Measurements from ENCODE around the gene HNF1B.
A peak's percentile ranks its signal among the peaks of the same experiment; 100 is the strongest.
"Not testable (repeated sequence)": the region's sequence is repeated elsewhere in the genome, so short reads cannot be mapped to it uniquely, and the experiment has no call there.

Gene HNF1B

GRCh38 chr17:37702598-37702997 is 42.3 kb downstream of the HNF1B start:
- peak; percentile 61 for DNase-seq (ENCODE audit: low read depth)

GRCh38 chr17:37701496-37701898 is 43.4 kb downstream of the HNF1B start:
- no peak for DNase-seq (ENCODE audit: low read depth)

GRCh38 chr17:37700881-37701280 is 44.0 kb downstream of the HNF1B start:
- DNase-seq (ENCODE audit: low read depth), result no peak

GRCh38 chr17:37699285-37699973 is 45.4 kb downstream of the HNF1B start:
- no peak for DNase-seq (ENCODE audit: low read depth)

- no peak for DNase-seq (ENCODE audit: low read depth)
Observed at GRCh38 chr17:37698911-37699255, 46.0 kb downstream of the HNF1B start.

GRCh38 chr17:37698132-37698910 is 46.5 kb downstream of the HNF1B start:
- peak; percentile 63 for DNase-seq (ENCODE audit: low read depth)

GRCh38 chr17:37697381-37697780 is 47.5 kb downstream of the HNF1B start:
- DNase-seq (ENCODE audit: low read depth), result no peak

GRCh38 chr17:37696366-37696765 is 48.5 kb downstream of the HNF1B start:
- DNase-seq (ENCODE audit: low read depth), result no peak

GRCh38 chr17:37695726-37696125 is 49.1 kb downstream of the HNF1B start:
- DNase-seq (ENCODE audit: low read depth), result no peak

- no peak for DNase-seq (ENCODE audit: low read depth)
Observed at GRCh38 chr17:37694734-37695133, 50.1 kb downstream of the HNF1B start.

GRCh38 chr17:37693328-37693727 is 51.5 kb downstream of the HNF1B start:
- no peak for DNase-seq (ENCODE audit: low read depth)

- no peak for DNase-seq (ENCODE audit: low read depth)
Observed at GRCh38 chr17:37691807-37692206, 53.1 kb downstream of the HNF1B start.

- no peak for DNase-seq (ENCODE audit: low read depth)
Observed at GRCh38 chr17:37689317-37689716, 55.5 kb downstream of the HNF1B start.

GRCh38 chr17:37683454-37683984 is 61.3 kb downstream of the HNF1B start:
- no peak for DNase-seq (ENCODE audit: low read depth)

- DNase-seq (ENCODE audit: low read depth), result no peak
Observed at GRCh38 chr17:37682007-37682406, 62.9 kb downstream of the HNF1B start.

GRCh38 chr17:37679995-37680394 is 64.9 kb downstream of the HNF1B start:
- DNase-seq (ENCODE audit: low read depth), result not testable (repeated sequence)

GRCh38 chr17:37678036-37678435 is 66.8 kb downstream of the HNF1B start:
- DNase-seq (ENCODE audit: low read depth), result no peak

GRCh38 chr17:37677021-37677420 is 67.8 kb downstream of the HNF1B start:
- no peak for DNase-seq (ENCODE audit: low read depth)

- no peak for DNase-seq (ENCODE audit: low read depth)
Observed at GRCh38 chr17:37676115-37676925, 68.5 kb downstream of the HNF1B start.

- DNase-seq (ENCODE audit: low read depth), result no peak
Observed at GRCh38 chr17:37674511-37674910, 70.3 kb downstream of the HNF1B start.

GRCh38 chr17:37673386-37673785 is 71.5 kb downstream of the HNF1B start:
- DNase-seq (ENCODE audit: low read depth), result no peak

GRCh38 chr17:37672548-37673078 is 72.2 kb downstream of the HNF1B start:
- peak; percentile 9 for DNase-seq (ENCODE audit: low read depth)
